Measurements from ENCODE around the gene SLC39A3. TPM values are rescaled to one million over a fixed set of nuclear protein-coding genes. Genes with fewer than 3 reads are reported as not detected.

The SLC39A3 gene
- total RNA-seq, 1 donor from 2014 or later = 24.0 TPM

- DNase-seq (ENCODE audit: low read depth) = no peak
- Histone ChIP-seq H3K27me3 (ENCODE audit: control insufficient read depth, insufficient read depth, low read length) (no peaks in the 10 kb centered on the region), H3K36me3 (ENCODE audit: control insufficient read depth, insufficient read depth, low read length) (peaks cover 37% of the 10 kb centered on the region), H3K4me3 (ENCODE audit: low read depth, low read length) (no peak overlapping the region)
- TF ChIP-seq CTCF (IDR thresholded peaks at IDR 0.05; ENCODE audit: insufficient read depth, low read length, severe bottlenecking) = no peak
- no peak for FAIRE-seq
These were observed 25.6 kb upstream of the SLC39A3 start for GRCh38 chr19:2765376-2765775.

DNA sequence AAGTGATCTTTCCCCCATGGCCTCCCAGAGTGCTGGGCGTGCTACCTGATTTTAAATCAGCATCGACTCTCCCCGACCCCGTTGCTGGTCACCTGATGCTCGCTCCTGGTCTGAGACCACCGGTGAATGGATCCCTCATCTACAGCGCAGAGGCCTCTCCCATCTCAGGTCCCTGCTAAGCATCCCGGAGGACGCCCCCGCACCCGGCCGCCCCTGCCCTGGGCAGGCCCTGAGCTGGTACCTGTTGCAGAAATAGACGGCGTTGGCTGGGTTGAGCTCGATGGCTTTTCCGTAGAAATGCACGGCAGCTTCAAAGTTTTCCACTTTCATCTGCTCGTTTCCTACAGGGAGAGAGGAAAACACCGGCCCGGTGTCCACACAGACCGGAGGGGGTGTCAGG, 25.1 kb upstream of the SLC39A3 start:
- no peak for TF ChIP-seq CTCF (IDR thresholded peaks at IDR 0.05; ENCODE audit: insufficient read depth, low read length, severe bottlenecking)
- H3K27me3 ChIP-seq (ENCODE audit: control insufficient read depth, insufficient read depth, low read length) = no peaks in the 10 kb centered on the region
- H3K36me3 ChIP-seq (ENCODE audit: control insufficient read depth, insufficient read depth, low read length) = peaks cover 37% of the 10 kb centered on the region
- no peak overlapping the region for H3K4me3 ChIP-seq (ENCODE audit: low read depth, low read length)
- DNase-seq (ENCODE audit: low read depth) (no peak), FAIRE-seq (no peak)

GRCh38 chr19:2763687-2764086, 23.9 kb upstream of the SLC39A3 start:
- H3K36me3 ChIP-seq (ENCODE audit: control insufficient read depth, insufficient read depth, low read length) = peaks cover 33% of the 10 kb centered on the region
- DNase-seq (ENCODE audit: low read depth) (no peak), FAIRE-seq (no peak)
- no peak for TF ChIP-seq CTCF (IDR thresholded peaks at IDR 0.05; ENCODE audit: insufficient read depth, low read length, severe bottlenecking)
- no peaks in the 10 kb centered on the region for H3K27me3 ChIP-seq (ENCODE audit: control insufficient read depth, insufficient read depth, low read length)
- no peak overlapping the region for H3K4me3 ChIP-seq (ENCODE audit: low read depth, low read length)

DNA sequence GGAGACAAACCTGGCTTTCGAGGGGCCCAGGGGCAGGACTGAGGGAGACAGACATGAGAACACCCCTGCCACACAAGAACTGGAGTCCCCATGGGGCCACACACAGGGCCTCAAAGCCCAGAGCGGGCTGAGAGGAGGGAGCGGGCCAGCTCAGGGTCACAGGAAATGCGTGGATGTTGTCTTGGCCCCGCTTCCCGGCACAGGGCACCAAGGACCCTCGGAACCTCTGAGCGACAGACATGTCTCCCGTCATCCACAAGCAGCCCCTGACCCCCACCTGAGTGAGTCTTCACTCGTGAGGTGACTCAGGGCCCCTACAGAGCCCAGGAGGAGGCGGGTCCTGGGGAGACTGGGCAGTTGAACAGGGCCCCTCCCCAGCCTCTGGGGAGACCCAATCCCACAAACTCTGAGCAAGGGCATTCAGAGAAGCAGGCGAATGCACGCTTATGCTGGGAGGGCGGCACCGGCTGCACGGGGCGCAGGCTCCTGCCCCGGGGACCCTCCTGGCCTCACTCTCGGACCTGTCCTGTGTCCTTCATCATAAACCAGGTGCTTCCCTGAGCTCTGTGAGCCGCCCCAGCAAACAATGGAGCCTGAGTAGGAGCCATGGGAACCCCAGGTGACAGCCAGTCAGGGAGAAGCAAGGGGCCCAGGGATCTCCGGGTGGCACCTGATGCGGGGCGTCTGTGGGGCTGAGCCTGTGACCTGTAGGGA, 23.1 kb upstream of the SLC39A3 start:
- Histone ChIP-seq H3K4me3 (ENCODE audit: low read depth, low read length) (no peak overlapping the region), H3K36me3 (ENCODE audit: control insufficient read depth, insufficient read depth, low read length) (peaks cover 30% of the 10 kb centered on the region), H3K27me3 (ENCODE audit: control insufficient read depth, insufficient read depth, low read length) (no peaks in the 10 kb centered on the region)
- FAIRE-seq (no peak), DNase-seq (ENCODE audit: low read depth) (no peak)
- no peak for TF ChIP-seq CTCF (IDR thresholded peaks at IDR 0.05; ENCODE audit: insufficient read depth, low read length, severe bottlenecking)

DNA sequence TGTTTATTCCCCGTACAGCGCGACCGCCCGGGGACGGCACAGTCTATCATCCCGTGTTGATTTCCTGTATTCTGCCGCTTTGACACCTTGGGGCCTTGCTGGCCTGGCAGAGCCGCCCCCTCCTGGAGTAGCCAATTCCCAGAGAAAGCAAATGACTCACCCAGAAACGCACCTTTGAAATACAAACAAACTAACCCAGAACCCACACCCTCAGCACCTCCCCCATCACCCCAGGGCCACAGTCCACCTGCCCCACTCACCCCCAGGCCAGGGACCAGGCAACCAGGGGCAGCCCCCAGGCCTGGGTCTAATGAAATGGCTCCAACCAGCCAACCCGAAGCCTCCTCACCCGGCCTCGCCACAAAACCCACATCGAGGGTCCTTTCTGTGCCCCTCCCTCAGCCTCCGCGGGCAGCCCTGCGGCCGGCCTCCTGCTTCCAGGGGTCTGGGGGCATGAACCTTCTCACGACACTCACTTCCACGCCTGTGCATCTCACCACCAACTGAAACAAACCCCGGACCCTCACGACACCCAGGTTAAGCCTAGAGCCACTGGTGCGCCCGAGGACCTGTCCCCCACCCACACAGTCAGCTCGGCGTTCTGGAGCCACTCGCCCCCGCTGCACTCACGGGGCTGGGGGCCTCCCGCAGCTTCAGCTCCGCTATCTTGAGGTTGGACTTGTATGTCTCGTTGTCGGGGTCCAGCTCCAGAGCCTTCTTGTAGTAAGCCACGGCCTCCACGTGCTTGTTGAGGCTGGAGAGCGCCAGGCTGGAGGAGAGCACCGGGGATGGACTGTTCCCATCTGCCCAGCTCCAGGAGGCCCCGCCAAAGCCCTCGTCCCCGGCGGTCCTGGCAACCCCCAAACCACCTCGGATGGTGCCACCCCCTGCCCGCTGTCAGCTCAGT, 22.3 kb upstream of the SLC39A3 start:
- no peak for FAIRE-seq
- TF ChIP-seq CTCF (IDR thresholded peaks at IDR 0.05; ENCODE audit: insufficient read depth, low read length, severe bottlenecking) = no peak
- H3K27me3 ChIP-seq (ENCODE audit: control insufficient read depth, insufficient read depth, low read length) = no peaks in the 10 kb centered on the region
- no peak overlapping the region for H3K4me3 ChIP-seq (ENCODE audit: low read depth, low read length)
- no peak for DNase-seq (ENCODE audit: low read depth)
- peaks cover 25% of the 10 kb centered on the region for H3K36me3 ChIP-seq (ENCODE audit: control insufficient read depth, insufficient read depth, low read length)
